ENCODE results near the gene MSANTD3. TPM values are rescaled to one million over a fixed set of nuclear protein-coding genes. Genes with fewer than 3 reads are reported as not detected.
A peak's percentile ranks its signal among the peaks of the same experiment; 100 is the strongest.

MSANTD3 gene
- total and polyA plus RNA-seq, 4 donors: 4.3 to 7.4 (median 6.6) TPM

- Histone ChIP-seq H3K36me3 (ENCODE audit: control insufficient read depth in 4 of 4, insufficient read depth in 3 of 4, low read depth in 1 of 4, low read length in 3 of 4) (peaks cover 0 to 1% (median 0%) of the 10 kb centered on the region in 4 donors), H3K9me3 (ENCODE audit: control insufficient read depth in 4 of 4, low read length in 3 of 4) (no peaks in the 10 kb centered on the region), H3K9ac (ENCODE audit: low read depth in 1 of 2, low read length in 2 of 2) (no peak overlapping the region), H3K4me1 (ENCODE audit: control insufficient read depth in 4 of 4, insufficient read depth in 4 of 4, low read length in 3 of 4) (peaks cover 2 to 14% (median 8%) of the 10 kb centered on the region in 4 donors), H3K27me3 (ENCODE audit: control insufficient read depth in 4 of 4, insufficient read depth in 4 of 4, low read length in 3 of 4) (no peaks in the 10 kb centered on the region), H3K4me3 (ENCODE audit: low read depth in 1 of 3, low read length in 3 of 3) (no peak overlapping the region), H3K27ac (ENCODE audit: low read depth in 1 of 2, low read length in 2 of 2) (no peak overlapping the region)
- no peak for TF ChIP-seq REST (IDR thresholded peaks at IDR 0.05)
- no peak for TF ChIP-seq ZBTB33 (IDR thresholded peaks at IDR 0.05)
- TF ChIP-seq FOXA1 (IDR thresholded peaks at IDR 0.05): no peak
- peak; percentile 75 to 86 for TF ChIP-seq RAD21 (IDR thresholded peaks at IDR 0.05)
- no peak for TF ChIP-seq YY1 (IDR thresholded peaks at IDR 0.05)
- TF ChIP-seq CTCF (IDR thresholded peaks at IDR 0.05; ENCODE audit: low read depth, low read length, missing input control): peak; percentile 85
- 84% methylated on average over 1 of the region's 1 CpG for WGBS
- peak; percentile 71 for DNase-seq (ENCODE audit: low spot score)
Observed at GRCh38 chr9:100437860-100438805, 11.2 kb downstream of the MSANTD3 start.

- no peak for DNase-seq (ENCODE audit: low spot score)
- no peaks in the 10 kb centered on the region for H3K27me3 ChIP-seq (ENCODE audit: control insufficient read depth in 4 of 4, insufficient read depth in 4 of 4, low read length in 3 of 4)
- 78% methylated on average over 3 of the region's 3 CpGs for WGBS
- H3K4me1 ChIP-seq (ENCODE audit: control insufficient read depth in 4 of 4, insufficient read depth in 4 of 4, low read length in 3 of 4): peaks cover 8 to 26% (median 18%) of the 10 kb centered on the region in 4 donors
- no peak overlapping the region for H3K4me3 ChIP-seq (ENCODE audit: low read depth in 1 of 3, low read length in 3 of 3)
- no peaks in the 10 kb centered on the region for H3K9me3 ChIP-seq (ENCODE audit: control insufficient read depth in 4 of 4, low read length in 3 of 4)
- peaks cover 0 to 1% (median 0%) of the 10 kb centered on the region in 4 donors for H3K36me3 ChIP-seq (ENCODE audit: control insufficient read depth in 4 of 4, insufficient read depth in 3 of 4, low read depth in 1 of 4, low read length in 3 of 4)
- no peak overlapping the region for H3K9ac ChIP-seq (ENCODE audit: low read depth in 1 of 2, low read length in 2 of 2)
- H3K27ac ChIP-seq (ENCODE audit: low read depth in 1 of 2, low read length in 2 of 2): no peak overlapping the region
- TF ChIP-seq ZBTB33 (IDR thresholded peaks at IDR 0.05): no peak
- no peak for TF ChIP-seq MAX (IDR thresholded peaks at IDR 0.05)
- TF ChIP-seq TAF1 (conservative IDR thresholded peaks at IDR 0.05): no peak
- no peak for TF ChIP-seq EGR1 (IDR thresholded peaks at IDR 0.05; ENCODE audit: low read depth in 2 of 2)
- TF ChIP-seq RAD21 (IDR thresholded peaks at IDR 0.05): no peak
- no peak for TF ChIP-seq REST (IDR thresholded peaks at IDR 0.05)
- TF ChIP-seq NR2F2 (IDR thresholded peaks at IDR 0.05): no peak
- no peak for TF ChIP-seq HNF4G (IDR thresholded peaks at IDR 0.05)
- no peak for TF ChIP-seq CTCF (IDR thresholded peaks at IDR 0.05; ENCODE audit: low read depth, low read length, missing input control)
- no peak for TF ChIP-seq FOXA1 (IDR thresholded peaks at IDR 0.05)
- no peak for TF ChIP-seq ATF3 (IDR thresholded peaks at IDR 0.05)
Observed at GRCh38 chr9:100440071-100440470, 13.1 kb downstream of the MSANTD3 start.
